Kidney epithelial cell (primary cell): ENCODE measurements around the gene GPX2. TPM values are rescaled to one million over a fixed set of nuclear protein-coding genes. Genes with fewer than 3 reads are reported as not detected.

Experiments used
- DNase-seq: peaks from one replicate; pipeline ENCODE4 v3.0.0-alpha.2; 2010; ENCODE audit warnings: low read depth
- H3K27me3 ChIP-seq: 2 replicates; pipeline ENCODE4 v1.6.0; 2011; ENCODE audit warnings: low read length; ENCODE audit not compliant: control insufficient read depth, insufficient read depth
- H3K36me3 ChIP-seq: 2 replicates; pipeline ENCODE4 v1.5.1; 2011; ENCODE audit warnings: low read length; ENCODE audit not compliant: control insufficient read depth, insufficient read depth
- H3K4me3 ChIP-seq: 2 replicates; pipeline ENCODE4 v1.5.1; 2011; ENCODE audit warnings: low read depth, mild to moderate bottlenecking, control low read depth, low read length
- CTCF ChIP-seq: IDR thresholded peaks from 2 replicates; pipeline ENCODE4 v1.5.1; 2011; ENCODE audit warnings: mild to moderate bottlenecking, moderate library complexity, low read length, control low read depth, inconsistent platforms; ENCODE audit not compliant: insufficient read depth, poor library complexity, severe bottlenecking
- total RNA-seq: library from RNA; depleted of rRNA; stranded (reverse); fragments of >200 nt; gene quantifications from 2 replicates; pipeline ENCODE4 v1.2.3, GENCODE V29; 2015

GPX2 gene
- total RNA-seq, 1 donor from 2014 or later, result not detected

GRCh38 chr14:64971943-64972791 is 29.6 kb upstream of the GPX2 start, which contains the start of gene RAB15:
Gene RAB15, minus strand, starts transcription at chr14:64972336. Its CDS starts 260 bp downstream, at chr14:64972076.
- Histone ChIP-seq H3K4me3 (peak within 1 kb of the TSS; percentile 77), H3K27me3 (peaks cover 3% of the 10 kb centered on the region), H3K36me3 (no peaks in the 10 kb centered on the region)
- no peak for TF ChIP-seq CTCF
- DNase-seq, result no peak

GRCh38 chr14:64971491-64971942 is 29.0 kb upstream of the GPX2 start:
- DNase-seq, result no peak
- no peak for TF ChIP-seq CTCF
- peaks cover 3% of the 10 kb centered on the region for H3K27me3 ChIP-seq

GRCh38 chr14:64970776-64971477 is 28.4 kb upstream of the GPX2 start:
- DNase-seq, result no peak
- peak overlapping the region; percentile 77 for H3K4me3 ChIP-seq
- no peak for TF ChIP-seq CTCF
- peaks cover 3% of the 10 kb centered on the region for H3K27me3 ChIP-seq
- no peaks in the 10 kb centered on the region for H3K36me3 ChIP-seq

More at GRCh38 chr14:64971491-64971942, 29.0 kb upstream of the GPX2 start:
- peak overlapping the region; percentile 77 for H3K4me3 ChIP-seq
- no peaks in the 10 kb centered on the region for H3K36me3 ChIP-seq

GRCh38 chr14:64970041-64970440 is 27.5 kb upstream of the GPX2 start:
- Histone ChIP-seq H3K27me3 (peaks cover 3% of the 10 kb centered on the region), H3K36me3 (no peaks in the 10 kb centered on the region), H3K4me3 (no peak overlapping the region)
- DNase-seq, result no peak
- no peak for TF ChIP-seq CTCF

GRCh38 chr14:64968651-64969050 is 26.1 kb upstream of the GPX2 start:
- no peak for DNase-seq
- no peaks in the 10 kb centered on the region for H3K36me3 ChIP-seq
- H3K4me3 ChIP-seq, result no peak overlapping the region
- H3K27me3 ChIP-seq, result peaks cover 3% of the 10 kb centered on the region
- no peak for TF ChIP-seq CTCF
